KBM-7 (cell line): ENCODE results near the gene PRAMEF1.
"Not testable (repeated sequence)": the region's sequence is repeated elsewhere in the genome, so short reads cannot be mapped to it uniquely, and the experiment has no call there.

Experiments used
- DNase-seq: peaks from one replicate; pipeline ENCODE4 v3.0.0-alpha.2; 2015
- in situ Hi-C: fragments of 300-500 bp; cut with MboI; formaldehyde crosslinking; loops from 2 replicates; pipeline ENCODE4 v1.14.3; 2020; ENCODE audit warnings: low sequenced_read_pairs, low pct_unique_long_range_greater_than_20kb, mixed read lengths

PRAMEF1 gene

GRCh38 chr1:12772520-12772919, 18.7 kb upstream of the PRAMEF1 start:
- in situ Hi-C loops: loop anchor here (25.0 kb wide), 1 partner anchor 485 kb away; no protein-coding TSS in a partner anchor
- DNase-seq: no peak

GRCh38 chr1:12773438-12773837, 17.8 kb upstream of the PRAMEF1 start, which contains the start of gene PRAMEF12:
Gene PRAMEF12, plus strand, starts transcription at chr1:12773738. Its CDS starts 1,130 bp downstream, at chr1:12774868.
- no peak for DNase-seq
- in situ Hi-C loops: loop anchor here (25.0 kb wide), 1 partner anchor 486 kb away; no protein-coding TSS in a partner anchor

GRCh38 chr1:12774801-12775345, 16.3 kb upstream of the PRAMEF1 start:
- no peak for DNase-seq
- in situ Hi-C loops: loop anchor here (25.0 kb wide), 1 partner anchor 488 kb away; no protein-coding TSS in a partner anchor

- in situ Hi-C loops: no loop called here
- no peak for DNase-seq
Observed at GRCh38 chr1:12775443-12775842, 15.8 kb upstream of the PRAMEF1 start.

- no peak for DNase-seq
- in situ Hi-C loops: no loop called here
Observed at GRCh38 chr1:12776801-12777557, 14.2 kb upstream of the PRAMEF1 start.

GRCh38 chr1:12778061-12778460, 13.1 kb upstream of the PRAMEF1 start:
- DNase-seq: no peak
- in situ Hi-C loops: no loop called here

GRCh38 chr1:12778907-12779306, 12.3 kb upstream of the PRAMEF1 start:
- in situ Hi-C loops: no loop called here
- no peak for DNase-seq

- in situ Hi-C loops, DNase-seq: not testable (repeated sequence)
Observed at GRCh38 chr1:12781488-12781887, 9.7 kb upstream of the PRAMEF1 start.

- peak; percentile 43 for DNase-seq
- in situ Hi-C loops: not testable (repeated sequence)
Observed at GRCh38 chr1:12783783-12784182, 7.4 kb upstream of the PRAMEF1 start.

- in situ Hi-C loops: not testable (repeated sequence)
- DNase-seq: peak; percentile 11
Observed at GRCh38 chr1:12784729-12785128, 6.5 kb upstream of the PRAMEF1 start.

GRCh38 chr1:12798911-12799310, 7.7 kb downstream of the PRAMEF1 start:
- in situ Hi-C loops: no loop called here
- no peak for DNase-seq

GRCh38 chr1:12799730-12800129, 8.5 kb downstream of the PRAMEF1 start:
- no peak for DNase-seq
- in situ Hi-C loops: no loop called here

- DNase-seq: no peak
- in situ Hi-C loops: no loop called here
Observed at GRCh38 chr1:12809933-12810332, 18.7 kb downstream of the PRAMEF1 start.

- in situ Hi-C loops: no loop called here
- DNase-seq: no peak
Observed at GRCh38 chr1:12810691-12811408, 19.7 kb downstream of the PRAMEF1 start.

GRCh38 chr1:12811409-12811784, 20.2 kb downstream of the PRAMEF1 start:
- no peak for DNase-seq
- in situ Hi-C loops: no loop called here

GRCh38 chr1:12819061-12819460, 27.9 kb downstream of the PRAMEF1 start:
- in situ Hi-C loops: not testable (repeated sequence)

GRCh38 chr1:12831310-12831709, 40.1 kb downstream of the PRAMEF1 start, which contains the start of gene PRAMEF11:
Gene PRAMEF11, minus strand, starts transcription at chr1:12831410. Its CDS starts 2,621 bp downstream, at chr1:12828789.
- DNase-seq, in situ Hi-C loops: not testable (repeated sequence)

More at GRCh38 chr1:12819061-12819460, 27.9 kb downstream of the PRAMEF1 start:
- DNase-seq: not testable (repeated sequence)

- in situ Hi-C loops, DNase-seq: not testable (repeated sequence)
Observed at GRCh38 chr1:12833251-12833650, 42.1 kb downstream of the PRAMEF1 start.
